ENCODE data around the gene ST8SIA5.
"Not testable (repeated sequence)": the region's sequence is repeated elsewhere in the genome, so short reads cannot be mapped to it uniquely, and the experiment has no call there.

ST8SIA5 gene, protein sequence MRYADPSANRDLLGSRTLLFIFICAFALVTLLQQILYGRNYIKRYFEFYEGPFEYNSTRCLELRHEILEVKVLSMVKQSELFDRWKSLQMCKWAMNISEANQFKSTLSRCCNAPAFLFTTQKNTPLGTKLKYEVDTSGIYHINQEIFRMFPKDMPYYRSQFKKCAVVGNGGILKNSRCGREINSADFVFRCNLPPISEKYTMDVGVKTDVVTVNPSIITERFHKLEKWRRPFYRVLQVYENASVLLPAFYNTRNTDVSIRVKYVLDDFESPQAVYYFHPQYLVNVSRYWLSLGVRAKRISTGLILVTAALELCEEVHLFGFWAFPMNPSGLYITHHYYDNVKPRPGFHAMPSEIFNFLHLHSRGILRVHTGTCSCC

DNA sequence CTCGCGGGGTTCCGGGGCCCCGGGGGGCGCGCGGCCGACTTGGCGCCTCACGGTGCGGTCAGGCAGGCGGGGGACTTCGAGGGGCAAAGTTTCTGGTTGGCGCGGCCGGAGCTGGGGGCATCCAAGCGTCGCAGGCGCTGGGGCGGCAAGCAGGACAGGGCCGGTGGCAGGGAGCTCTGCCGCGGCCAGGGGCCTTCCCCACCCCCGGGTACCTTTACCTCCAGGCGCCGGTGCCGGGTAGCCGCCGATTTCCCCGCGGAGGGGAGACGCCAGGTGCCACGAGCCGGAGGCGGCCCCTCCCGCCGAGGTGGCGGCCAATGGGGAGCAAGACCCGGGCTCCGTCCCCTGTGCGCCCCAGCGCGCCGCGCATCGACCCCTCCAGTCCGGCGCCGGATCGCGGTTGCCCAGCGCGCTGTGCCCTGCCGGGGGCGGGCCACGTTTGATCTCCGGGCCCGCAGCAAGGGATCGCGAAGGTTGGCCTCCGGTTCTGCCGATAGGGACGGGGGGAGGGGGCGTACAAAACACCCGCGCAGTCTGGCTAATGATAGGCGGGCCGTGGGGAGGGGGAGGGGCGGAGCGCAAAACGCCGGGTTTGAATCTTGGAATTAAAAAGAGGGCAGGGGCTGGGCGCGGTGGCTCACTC, at the start of gene ST8SIA5:
ST8SIA5 (minus strand) TSS at position 495 of the 643 bp plus-strand sequence. CDS start 545 bp downstream, outside the sequence.
- DNase-seq (ENCODE audit: low read depth): no peak

DNA sequence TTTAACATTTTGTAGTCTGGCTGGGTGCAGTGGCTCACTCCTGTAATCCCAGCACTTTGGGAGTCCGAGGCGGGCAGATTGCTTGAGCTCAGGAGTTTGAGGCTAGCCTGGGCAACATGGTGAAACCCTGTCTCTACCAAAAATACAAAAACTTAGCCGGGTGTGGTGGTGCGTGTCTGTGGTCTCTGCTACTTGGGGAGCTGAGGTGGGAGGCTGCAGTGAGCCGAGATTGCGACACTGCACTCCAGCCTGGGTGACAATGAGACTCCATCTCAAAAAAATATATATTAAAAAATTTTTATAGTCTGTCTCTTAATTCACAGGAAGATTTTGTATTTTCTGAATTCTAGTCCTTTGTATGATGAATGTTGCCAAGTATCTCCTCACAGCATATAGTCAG, 39.1 kb upstream of the ST8SIA5 start:
- not testable (repeated sequence) for DNase-seq (ENCODE audit: low read depth)

DNA sequence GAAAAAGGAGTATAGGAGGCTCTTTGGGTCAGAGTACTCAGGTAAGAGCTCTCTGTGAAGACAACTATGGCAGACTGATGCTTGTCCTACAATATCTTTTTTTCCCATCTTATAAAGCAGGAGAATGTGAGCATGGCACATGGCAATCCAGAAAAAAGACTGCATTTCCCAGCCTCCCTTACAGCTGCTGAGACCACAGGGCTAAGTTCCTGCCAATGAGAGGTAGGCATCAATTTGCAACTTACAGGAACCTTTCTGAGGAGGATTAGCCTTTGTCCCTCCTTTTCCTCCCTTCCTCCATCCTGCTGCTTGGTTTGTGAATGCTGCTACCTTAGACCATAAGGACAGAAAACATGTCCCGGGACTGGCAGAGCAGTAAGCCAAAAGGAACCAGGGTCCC, 37.8 kb upstream of the ST8SIA5 start:
- no peak for DNase-seq (ENCODE audit: low read depth)

DNA sequence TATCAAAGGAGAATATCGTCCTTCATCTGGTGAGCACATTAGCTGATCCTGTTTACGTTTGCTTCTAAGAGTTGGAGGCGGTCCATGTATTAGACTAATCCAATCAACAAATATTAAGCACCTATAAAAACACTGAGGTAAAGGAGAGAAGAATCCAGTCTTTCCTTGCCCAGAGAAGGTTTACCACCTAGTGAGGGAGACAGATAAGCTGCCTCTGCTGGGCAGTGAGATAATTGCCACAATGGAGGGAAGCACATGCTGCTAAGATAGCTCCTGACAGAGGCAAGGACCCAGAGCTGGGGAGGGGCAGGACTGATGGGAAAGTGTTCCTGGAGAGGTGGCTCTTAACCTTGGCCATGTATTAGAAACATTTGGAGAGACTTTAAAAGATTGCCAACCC, 36.7 kb upstream of the ST8SIA5 start:
- DNase-seq (ENCODE audit: low read depth): no peak

DNA sequence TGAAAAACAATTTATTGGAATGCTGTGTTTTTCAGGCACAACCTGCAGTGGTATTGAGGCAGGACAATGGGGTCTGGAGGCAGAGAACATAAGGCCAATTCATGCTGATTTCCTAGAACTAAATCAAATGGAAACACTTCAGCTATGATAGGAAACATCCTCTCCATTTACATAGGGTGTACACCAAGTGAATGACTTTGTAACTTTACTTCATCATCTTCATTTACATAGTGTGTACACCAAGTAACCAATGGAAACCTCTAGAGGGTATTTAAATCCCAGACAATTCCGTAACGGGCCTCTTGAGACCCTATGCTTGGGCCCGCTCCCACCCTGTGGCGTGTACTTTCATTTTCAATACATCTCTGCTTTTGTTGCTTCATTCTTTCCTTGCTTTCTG, 32.2 kb upstream of the ST8SIA5 start:
- no peak for DNase-seq (ENCODE audit: low read depth)

DNA sequence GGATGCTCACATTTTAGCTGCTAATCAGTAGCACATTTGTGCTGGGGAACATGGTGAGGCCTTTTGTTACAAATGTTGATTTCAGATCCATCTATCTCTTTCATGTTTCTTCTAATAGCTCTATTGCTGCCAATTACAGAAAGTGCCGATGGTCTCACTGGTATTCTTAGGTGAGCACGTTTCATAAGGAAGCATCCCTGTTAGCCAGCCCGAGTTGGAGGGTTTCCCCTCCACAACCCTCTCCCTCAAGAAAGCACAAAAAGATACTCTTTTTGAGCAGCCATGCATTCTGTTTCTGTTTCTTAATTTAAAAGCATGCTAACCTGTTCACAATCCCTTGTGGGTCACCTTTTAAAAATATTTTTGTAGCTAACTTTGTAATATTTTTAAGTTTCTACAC, 30.8 kb upstream of the ST8SIA5 start:
- no peak for DNase-seq (ENCODE audit: low read depth)

DNA sequence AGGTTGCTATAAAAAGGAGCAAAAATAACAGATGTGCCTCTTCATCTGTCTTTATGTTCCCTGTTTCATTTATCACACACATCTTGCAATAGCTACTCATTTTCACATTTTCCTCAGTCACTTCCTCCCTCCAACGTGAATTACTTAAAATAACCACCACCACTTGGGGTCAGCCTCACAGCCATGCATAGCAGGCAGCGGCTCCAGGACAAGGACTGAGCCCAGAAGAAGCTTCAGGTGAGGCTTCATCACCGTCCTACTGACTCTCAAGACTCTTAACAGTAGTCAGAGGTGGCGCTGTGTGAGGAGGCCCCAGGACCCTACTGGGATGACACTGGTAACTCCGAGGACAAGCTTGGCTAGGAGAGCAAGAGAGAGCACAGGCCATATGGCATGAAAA, 15.5 kb upstream of the ST8SIA5 start:
- no peak for DNase-seq (ENCODE audit: low read depth)

DNA sequence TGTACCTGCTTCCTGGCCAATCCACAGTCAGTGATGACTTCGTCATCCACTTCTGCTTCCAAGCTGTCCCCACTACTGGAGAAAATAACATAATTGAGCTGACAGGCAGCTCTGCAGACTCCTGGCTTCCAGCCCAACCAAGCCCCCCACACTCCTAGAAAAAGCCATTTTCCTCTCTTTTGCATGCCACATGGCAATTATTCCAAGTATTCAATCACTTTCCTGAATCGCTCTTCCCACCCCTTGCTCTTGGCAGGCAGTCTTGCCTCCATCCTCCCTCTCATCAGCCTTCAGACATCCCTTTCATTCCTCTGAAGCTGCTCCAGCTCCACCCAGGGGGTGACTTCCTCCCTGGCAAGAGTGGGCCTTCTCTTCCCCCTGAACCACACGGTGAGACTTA, 14.3 kb upstream of the ST8SIA5 start:
- DNase-seq (ENCODE audit: low read depth): no peak

DNA sequence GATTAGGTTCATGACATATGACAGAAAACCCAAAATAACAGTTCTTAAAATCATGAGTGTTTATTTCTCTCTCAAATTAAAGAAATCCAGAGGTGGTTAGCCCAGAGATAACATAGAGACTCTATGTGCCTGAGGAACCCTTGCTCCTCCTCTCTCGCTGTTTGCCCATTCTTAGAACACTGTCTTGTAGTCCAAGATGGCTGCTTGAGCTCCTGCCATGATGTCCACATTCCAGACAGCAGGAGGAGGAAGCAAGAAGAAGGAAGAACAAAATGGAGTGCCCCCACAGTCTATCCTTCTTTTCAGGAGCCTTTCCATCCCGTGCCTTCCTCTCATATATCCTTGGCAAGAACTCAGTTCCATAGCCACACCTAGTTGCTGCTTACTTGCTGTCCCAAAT, 13.9 kb upstream of the ST8SIA5 start:
- DNase-seq (ENCODE audit: low read depth): no peak

DNA sequence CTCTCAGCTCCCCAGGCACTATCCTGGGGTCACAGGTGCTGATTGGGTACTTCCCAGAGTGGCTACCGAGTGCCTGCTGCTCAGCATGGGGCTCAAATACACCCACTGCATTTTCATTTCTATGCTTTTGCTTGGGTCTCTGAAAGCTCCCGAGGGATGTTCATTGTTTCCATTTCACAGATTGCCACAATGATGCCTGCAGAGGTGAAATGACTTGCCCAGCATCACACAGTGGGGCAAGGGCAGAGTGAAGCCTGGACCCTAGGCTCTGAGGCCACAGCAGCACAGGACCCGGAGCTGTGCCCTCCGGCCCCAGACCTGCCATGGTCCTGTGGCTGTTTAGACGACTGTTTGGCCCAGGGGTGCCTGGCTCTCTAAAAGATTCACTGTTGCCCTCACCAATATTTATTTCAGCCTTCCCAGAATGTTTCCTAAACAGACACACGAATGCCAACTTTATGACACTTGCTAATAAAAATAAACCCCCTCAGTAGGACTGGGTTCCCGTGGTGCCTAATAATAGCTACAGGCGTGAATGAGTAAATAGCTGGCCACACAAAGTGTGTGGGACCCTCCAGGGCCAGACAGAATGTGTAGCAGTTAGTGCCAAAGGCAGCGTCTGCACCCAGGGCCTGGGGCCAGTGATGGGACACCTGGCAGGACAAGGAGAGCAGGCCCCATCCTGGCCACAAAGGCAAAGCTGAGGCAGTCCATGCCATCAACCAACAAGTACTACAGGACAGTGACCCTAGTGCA, 11.5 kb upstream of the ST8SIA5 start:
- DNase-seq (ENCODE audit: low read depth): no peak

DNA sequence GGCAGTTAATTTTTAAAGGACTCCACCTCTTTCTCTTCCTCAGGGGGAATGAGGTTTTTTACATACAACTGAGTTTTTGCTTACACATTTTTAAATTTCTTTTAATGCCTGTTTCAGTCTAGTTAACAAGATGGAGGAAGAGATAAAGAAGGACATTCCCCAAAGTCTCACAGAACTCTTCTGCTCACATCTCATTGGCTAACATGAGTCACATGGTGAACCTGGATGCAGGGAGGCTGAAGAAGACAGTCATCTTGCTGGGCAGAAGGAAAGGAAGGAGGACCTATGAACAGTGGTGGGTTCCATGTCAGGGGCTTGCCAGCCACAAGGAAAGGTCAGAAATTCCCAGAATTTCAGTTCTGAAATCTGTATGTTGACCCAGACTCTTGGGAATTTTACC, 10.4 kb upstream of the ST8SIA5 start:
- DNase-seq (ENCODE audit: low read depth): no peak

DNA sequence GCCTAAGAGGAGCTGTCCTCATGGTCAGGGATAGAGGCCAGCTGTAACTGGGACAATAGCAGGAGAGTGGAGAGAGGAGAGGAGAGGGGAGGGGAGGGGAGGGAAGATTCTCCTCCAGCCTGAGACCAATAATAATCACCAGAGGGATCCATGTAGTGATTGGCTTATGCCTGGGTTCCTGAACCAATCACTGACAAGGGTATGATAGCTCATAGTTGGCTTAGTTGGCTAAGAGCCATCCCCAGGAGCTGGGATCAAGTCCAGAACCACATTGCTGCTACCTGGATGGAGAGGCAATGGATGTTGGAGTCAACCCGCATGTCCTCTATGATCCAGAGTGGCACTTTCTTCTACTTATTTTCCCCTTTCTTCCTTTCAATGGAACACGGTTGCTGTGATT, 7.7 kb upstream of the ST8SIA5 start:
- no peak for DNase-seq (ENCODE audit: low read depth)

DNA sequence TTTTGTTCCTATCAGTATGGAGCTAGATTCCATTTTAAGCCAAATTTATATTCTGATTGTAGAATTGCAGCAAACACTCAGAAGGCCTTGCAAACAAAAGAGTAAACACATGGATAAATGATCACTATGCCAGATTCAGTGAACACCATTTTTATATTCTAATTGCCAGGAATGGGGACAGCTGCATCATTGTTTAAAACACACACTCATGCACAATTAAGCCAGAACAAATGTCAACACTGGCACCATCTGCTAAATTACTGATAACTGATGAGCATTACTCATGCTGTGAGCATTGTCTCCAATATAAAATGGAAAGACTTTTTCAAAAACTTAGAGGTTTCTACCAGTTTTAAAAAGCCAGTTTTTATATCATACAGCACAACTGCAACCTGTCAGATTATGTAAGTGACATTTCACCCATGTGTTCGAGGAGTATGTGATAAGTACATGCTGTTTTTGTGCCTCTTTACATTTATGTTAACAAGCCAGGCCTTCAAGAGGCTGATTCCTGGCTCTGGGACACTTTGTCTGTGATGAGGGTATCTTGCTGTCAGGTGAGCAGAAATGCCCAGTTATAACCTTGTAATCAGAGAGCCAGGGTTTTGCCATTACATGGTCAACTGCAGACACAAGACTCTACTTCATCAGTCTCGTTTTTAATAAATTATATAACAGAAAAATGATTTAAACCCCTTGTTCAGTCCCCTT, 4.4 kb upstream of the ST8SIA5 start:
- DNase-seq (ENCODE audit: low read depth): no peak

DNA sequence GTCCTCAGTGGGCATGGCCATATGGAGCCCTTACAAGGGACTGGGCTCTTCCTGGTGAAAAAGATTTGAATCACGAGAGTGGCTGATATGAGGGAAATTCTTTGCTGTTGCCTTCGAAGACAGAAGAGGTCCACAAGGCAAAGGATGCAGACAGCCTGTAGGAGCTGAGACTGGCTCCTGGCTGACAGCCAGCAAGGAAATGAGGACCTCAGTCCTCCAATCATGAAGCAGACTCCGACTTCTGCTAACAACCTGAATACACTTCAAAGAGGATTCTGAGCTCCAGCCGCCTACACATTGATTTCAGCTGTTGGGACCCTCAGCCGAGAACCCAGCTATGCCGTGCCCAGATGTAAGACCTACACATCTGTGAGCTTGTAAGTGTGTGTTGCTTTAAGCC, 3.0 kb upstream of the ST8SIA5 start:
- DNase-seq (ENCODE audit: low read depth): no peak

DNA sequence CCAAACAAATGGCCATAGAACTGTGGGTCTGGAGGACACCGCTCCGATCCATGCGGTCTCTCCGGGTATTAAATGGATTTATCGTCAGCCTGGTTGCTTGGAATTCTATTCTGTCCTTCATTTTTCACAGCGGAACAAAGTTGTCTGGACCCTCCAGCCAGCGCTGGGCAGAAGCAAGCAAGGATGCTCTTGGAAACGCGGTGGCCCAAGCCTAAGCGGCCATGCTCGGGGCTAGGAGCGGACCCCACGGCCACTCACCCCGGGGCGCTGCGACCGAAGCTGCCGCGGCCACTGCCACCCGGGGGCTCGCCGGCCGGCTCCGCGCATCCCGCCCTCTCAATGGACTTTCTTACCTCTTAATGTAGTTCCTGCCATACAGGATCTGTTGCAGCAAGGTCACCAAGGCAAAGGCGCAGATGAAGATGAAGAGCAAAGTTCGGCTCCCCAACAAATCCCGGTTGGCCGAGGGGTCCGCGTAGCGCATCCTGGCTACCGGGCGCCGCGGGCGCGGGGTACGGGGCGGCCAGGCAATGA, 761 bp downstream of the ST8SIA5 start:
- DNase-seq (ENCODE audit: low read depth): no peak

DNA sequence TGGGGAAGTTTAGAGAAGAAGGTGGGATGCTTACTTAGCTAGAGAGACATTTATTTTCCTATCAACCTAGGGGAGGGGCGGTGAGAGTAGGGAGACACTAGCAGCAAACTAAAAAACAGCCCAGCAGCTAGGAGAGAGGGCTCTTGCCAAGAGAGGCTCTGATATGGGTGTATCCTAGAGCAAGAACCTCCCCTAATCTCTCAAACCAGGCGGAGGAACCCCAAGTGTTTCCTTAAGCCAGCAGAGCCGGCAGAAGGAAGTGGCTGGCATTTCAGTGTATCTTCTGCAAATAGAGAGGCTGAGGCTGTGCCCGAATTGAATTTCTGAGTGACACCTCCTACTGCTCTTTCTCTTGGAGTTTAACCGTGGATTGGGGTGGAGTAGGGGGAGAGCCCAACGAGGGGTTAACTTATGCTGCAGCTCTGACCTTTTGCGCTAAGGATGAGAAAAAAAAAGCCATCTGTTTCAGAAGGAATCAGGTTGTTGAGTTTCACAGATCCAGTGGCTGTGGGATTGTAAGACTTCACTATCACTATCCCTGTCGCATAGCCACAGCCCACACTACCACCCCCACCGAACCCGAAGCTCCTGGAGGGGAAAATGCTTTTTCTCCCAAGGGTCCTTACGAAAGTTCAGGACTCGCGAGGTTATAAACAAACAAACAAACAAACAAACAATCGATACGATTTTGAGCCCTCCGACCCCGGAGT, 1.4 kb downstream of the ST8SIA5 start:
- no peak for DNase-seq (ENCODE audit: low read depth)

DNA sequence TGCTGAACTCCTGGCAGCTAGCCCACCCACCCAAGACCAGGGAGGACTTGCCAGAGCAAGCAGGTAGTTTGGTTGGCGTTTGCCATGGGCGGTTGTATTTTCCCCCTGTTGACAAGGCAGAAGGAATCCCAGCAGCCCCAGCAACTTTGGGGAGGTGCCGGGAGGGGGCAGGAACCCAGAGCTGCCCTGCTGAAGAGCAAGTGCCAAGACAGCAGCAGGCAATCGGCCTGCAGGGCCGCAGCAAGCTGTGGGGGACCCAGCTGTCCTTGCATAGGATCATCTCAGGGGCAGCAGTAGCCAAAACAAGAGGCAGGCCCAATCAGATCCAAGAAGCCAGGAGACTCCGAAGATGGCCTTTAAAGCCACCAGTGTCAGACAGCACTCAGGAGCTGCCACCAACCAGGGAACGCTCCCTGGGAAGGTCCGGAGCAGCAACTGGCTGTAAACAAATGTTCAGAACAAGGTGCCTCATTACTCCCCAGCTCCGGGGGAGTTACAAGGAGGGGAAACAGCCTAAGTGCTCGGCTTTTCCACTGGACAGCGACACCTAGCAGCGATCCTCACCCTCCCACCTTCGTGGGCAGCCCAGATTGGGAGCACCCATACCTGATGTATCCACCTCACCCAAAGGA, 2.1 kb downstream of the ST8SIA5 start:
- DNase-seq (ENCODE audit: low read depth): no peak

DNA sequence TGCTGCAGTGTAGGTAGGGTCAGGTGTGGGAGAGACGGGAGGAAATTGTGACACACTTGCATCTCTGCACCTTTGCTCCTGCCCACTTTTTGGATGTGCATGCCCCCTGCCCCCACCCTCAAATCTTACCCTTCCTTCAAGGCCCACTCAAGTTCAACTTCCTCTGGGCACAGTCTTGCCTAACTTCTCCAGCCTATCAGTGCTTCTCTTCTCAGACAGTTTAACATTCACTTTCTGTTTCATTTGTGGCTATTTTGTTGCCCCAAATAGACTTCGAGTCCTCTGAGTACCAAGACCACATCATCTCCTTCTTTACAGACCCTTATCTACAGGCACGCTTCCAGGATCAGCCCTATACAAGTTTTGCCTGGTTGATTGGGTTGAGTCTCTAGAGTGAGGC, 2.7 kb downstream of the ST8SIA5 start:
- DNase-seq (ENCODE audit: low read depth): no peak

DNA sequence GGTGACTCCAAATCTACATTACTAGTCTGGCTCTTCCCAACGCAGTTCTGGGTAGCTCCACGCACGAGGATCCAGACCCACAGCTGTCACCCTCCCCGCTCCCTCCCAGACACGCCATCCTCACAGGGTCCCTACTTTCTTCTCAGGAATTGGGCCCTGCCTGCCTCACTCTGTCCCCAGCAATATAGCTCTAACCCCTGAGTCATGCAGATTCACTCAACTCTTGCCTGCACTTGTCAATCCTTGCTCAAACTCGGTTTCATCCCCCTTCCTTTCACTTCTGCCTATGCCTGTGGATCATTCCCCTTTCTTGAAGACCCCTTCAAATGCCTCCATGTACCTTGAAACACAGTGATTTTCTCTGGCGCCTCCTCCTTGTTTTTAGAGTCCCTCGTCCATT, 5.0 kb downstream of the ST8SIA5 start:
- no peak for DNase-seq (ENCODE audit: low read depth)

DNA sequence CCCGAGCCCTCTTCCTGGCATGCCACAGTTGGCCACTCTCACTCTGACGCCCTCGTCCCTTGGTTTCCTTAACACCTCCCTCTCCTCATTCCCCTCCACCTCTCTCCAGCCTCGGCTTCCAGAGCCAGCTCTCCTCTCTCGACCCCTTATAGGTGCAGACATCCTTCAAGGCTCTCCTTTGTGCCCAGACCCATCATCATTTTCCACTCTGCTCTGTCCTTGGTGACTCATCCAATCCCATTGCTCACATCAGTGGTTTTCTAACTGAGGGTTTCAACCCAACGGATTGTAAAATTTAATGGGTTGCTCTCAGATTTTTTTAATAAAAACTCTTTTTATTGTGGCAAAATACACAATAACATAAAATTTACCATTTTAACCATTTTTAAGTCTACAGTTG, 6.2 kb downstream of the ST8SIA5 start:
- DNase-seq (ENCODE audit: low read depth): no peak

DNA sequence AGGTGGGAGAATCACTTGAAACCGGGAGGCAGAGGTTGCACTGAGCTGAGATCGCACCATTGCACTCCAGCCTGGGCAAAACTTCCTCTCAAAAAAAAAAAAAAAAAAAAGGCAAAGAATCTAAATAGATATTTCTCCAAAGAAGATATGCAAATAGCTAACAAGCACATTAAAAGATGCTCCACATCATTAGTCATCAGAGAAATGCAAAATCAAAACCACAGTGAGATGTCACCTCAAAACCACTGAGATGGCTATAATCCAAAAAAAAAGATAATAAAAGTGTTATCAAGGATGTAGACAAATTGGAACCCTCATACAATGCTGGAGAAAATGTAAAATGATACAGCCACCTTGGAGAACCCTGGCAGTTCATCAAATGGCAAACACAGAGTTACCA, 8.4 kb downstream of the ST8SIA5 start:
- DNase-seq (ENCODE audit: low read depth): no peak
